Adrenal gland (tissue), 5 donors: ENCODE measurements around the gene CTNND2.

ENCODE experiments used
- CTCF ChIP-seq, 6 experiments: fragments of 450-650 bp in 4 of 6; fragments of 200-600 bp in 2 of 6; sonication (generic) in 1 of 6; IDR thresholded peaks; 1 replicate in 5 of 6; 2 replicates in 1 of 6; pipeline versions ENCODE4 v1.5.1 to v1.8.0; 2016 to 2021; ENCODE audit warnings: antibody characterized with exemption in 6 of 6, mild to moderate bottlenecking in 2 of 6, moderate library complexity in 1 of 6
- POLR2A ChIP-seq, 2 donors: fragments of 450-650 bp; IDR thresholded peaks; one replicate each; pipeline ENCODE4 v1.6.1; 2017; ENCODE audit warnings: antibody characterized with exemption in 2 of 2, mild to moderate bottlenecking in 2 of 2, moderate library complexity in 1 of 2
- donor health status: DM: no; HTN: no; CAD: no.

- TF ChIP-seq CTCF (IDR thresholded peaks at IDR 0.05) (no peak), POLR2A (IDR thresholded peaks at IDR 0.05) (no peak)
Observed at GRCh38 chr5:11310158-11310557, 594.1 kb downstream of the CTNND2 start.
